Choroid plexus epithelial cell (primary cell): ENCODE measurements around the gene SRRM2.

Experiments
- DNase-seq: peaks from one replicate; pipeline ENCODE4 v3.0.0-alpha.2; 2010; ENCODE audit warnings: low read depth
- H3K4me3 ChIP-seq: 2 replicates; pipeline ENCODE4 v1.5.1; 2011; ENCODE audit warnings: low read depth, mild to moderate bottlenecking, control low read depth, low read length, moderate library complexity
- TF ChIP-seq, protein P1 (sequence below): conservative IDR thresholded peaks from 2 replicates; pipeline ENCODE4 v1.5.1; 2011; ENCODE audit warnings: low read depth, mild to moderate bottlenecking, control low read depth, inconsistent platforms, low read length, moderate library complexity

SRRM2 gene

DNA sequence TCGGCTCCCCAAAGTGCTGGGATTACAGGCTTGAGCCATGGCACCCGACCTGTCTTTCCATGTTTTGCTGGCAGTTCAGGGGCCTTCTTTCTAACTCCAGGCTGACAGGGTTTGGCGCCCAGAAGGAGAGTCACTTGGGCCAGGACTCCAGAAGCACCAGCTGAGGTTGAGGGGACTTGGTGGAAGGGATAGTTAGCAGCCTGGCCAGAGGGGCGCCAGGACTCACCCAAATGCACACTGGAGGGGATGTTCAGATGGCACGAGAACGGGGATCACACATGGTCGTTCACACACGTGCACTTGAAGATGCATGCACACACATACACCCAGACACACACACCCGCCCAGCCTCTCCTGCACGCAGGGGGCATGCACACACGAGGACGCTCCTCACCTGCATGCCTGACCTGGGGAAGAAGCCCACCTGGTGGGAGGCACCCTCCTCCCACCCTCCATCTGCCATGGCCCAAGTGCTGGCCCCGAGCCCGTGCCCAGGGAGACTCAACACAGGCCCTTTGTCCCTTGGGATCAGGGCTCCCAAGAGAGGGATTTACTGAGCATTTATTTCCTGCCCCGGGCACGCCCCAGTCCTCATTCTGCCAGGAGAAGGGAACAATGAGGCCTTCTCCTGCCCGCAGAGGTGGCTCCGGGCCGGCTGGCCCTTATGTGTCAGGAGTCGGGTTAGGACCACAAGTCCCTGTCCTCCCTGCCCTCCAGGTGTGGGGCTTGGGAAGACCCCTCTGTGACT is 62.3 kb downstream of the SRRM2 start:
- H3K4me3 ChIP-seq: no peak overlapping the region
- TF ChIP-seq, protein P1, sequence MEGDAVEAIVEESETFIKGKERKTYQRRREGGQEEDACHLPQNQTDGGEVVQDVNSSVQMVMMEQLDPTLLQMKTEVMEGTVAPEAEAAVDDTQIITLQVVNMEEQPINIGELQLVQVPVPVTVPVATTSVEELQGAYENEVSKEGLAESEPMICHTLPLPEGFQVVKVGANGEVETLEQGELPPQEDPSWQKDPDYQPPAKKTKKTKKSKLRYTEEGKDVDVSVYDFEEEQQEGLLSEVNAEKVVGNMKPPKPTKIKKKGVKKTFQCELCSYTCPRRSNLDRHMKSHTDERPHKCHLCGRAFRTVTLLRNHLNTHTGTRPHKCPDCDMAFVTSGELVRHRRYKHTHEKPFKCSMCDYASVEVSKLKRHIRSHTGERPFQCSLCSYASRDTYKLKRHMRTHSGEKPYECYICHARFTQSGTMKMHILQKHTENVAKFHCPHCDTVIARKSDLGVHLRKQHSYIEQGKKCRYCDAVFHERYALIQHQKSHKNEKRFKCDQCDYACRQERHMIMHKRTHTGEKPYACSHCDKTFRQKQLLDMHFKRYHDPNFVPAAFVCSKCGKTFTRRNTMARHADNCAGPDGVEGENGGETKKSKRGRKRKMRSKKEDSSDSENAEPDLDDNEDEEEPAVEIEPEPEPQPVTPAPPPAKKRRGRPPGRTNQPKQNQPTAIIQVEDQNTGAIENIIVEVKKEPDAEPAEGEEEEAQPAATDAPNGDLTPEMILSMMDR: no peak
- DNase-seq: no peak

DNA sequence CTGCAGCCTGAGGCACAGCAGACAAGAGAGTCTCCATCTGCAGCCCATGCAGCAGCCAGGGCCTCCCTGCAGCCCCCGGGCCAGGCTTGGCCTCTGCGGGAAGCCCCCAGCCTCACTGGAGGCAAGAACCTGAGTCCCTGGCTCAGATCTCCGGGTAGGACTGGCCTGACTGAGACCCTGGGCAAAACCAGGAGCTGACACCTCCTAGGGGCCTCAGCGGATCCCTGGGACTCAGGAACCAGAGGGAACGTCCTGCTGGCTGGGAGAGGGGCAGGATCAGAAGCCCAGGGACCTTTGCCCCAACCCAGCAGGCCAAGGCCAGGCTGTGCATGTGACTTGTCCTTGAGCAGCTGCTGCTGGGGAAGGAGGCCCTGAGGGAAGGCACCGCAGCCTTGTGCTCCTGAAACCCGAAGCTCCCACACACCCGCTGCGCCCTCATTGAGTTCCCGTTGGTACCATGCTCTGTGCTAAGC is 62.9 kb downstream of the SRRM2 start:
- no peak overlapping the region for H3K4me3 ChIP-seq
- DNase-seq: no peak
- TF ChIP-seq, protein P1: no peak

DNA sequence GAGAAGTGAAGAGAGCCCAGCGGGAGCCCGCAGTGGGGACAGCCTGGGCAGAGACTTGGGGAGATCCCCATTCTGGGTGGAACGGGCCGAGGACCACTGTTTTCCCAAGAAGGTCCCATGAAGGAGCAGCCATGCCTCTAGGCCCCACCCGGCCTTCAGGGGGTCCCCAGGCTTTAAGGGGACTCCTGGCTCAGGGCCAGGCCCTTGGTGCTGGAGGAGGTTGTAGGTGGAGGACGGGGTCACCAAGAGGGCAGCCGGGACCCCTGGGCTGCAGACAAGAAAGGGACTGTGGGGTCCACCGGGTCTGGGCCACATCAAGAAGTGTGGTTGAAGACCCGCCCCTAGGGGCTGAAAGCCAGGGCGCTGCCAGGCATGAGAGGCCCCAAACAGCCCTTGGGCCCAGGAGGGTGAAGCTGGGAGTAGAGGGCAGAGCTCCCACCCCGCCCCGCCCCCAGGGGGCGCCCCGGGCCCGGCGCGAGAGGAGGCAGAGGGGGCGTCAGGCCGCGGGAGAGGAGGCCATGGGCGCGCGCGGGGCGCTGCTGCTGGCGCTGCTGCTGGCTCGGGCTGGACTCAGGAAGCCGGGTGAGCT is 64.4 kb downstream of the SRRM2 start, which contains the start of gene PRSS21:
Gene PRSS21 (plus strand): TSS at position 487 of the 589 bp plus-strand sequence. CDS start 32 bp downstream, at position 519.
- no peak within 1 kb of the TSS for H3K4me3 ChIP-seq
- TF ChIP-seq, protein P1: no peak
- no peak for DNase-seq

DNA sequence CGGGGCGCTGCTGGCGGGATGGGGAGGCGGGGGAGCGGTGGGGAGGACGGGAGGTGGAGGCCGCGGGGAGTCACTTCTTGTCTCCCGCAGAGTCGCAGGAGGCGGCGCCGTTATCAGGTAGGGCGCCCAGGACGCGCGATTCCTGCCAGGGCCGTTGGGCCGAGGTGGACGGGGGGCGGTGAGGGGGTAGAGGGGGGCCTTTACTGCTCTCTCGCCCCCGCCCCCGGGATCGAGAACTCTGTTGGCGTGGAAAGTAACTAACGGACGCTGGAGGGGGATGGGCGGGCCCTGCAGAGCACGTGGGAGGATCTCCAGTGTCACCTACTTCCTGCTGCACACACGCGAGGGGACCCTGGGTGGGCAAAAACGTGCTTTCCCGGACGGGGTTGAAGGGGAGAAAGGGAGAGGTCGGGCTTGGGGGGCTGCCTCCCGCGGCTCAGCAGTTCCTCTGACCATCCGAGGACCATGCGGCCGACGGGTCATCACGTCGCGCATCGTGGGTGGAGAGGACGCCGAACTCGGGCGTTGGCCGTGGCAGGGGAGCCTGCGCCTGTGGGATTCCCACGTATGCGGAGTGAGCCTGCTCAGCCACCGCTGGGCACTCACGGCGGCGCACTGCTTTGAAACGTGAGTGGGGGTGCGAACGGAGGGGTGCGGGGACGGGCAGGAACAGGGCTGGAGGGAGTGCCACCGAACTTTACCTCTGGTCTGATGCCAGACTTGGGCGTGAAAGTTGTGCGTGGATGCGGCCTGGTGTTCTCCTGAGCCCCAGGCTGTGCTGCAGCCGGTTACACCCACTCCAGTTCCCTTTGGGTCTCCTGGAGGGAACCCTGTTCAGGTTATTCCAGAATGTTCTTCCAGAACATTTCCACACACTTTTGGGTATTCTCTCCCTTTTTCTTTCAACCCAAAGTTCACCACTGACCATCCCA is 65.2 kb downstream of the SRRM2 start:
- no peak overlapping the region for H3K4me3 ChIP-seq
- TF ChIP-seq, protein P1: no peak
- DNase-seq: no peak

DNA sequence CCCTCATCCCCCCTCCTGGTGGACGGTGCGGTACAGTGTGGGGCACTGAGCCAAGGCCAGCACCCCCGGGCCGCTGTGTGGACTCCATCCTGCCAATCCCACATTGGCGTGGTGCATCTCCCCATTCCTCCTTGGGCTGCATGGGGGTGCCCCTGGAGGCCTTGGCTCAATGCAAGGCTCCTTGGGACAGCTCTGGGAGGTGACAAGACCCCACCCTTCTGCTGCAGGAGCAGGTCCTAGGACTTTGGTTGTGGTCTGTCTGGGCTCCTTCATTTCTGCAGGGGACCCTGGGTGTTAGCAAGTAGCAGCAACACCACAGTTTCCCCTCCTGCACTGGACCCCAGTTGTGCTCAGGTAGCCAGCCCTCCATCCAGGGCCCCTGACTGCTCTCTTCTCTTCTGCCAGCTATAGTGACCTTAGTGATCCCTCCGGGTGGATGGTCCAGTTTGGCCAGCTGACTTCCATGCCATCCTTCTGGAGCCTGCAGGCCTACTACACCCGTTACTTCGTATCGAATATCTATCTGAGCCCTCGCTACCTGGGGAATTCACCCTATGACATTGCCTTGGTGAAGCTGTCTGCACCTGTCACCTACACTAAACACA is 65.9 kb downstream of the SRRM2 start:
- no peak overlapping the region for H3K4me3 ChIP-seq
- DNase-seq: no peak
- TF ChIP-seq, protein P1: no peak

DNA sequence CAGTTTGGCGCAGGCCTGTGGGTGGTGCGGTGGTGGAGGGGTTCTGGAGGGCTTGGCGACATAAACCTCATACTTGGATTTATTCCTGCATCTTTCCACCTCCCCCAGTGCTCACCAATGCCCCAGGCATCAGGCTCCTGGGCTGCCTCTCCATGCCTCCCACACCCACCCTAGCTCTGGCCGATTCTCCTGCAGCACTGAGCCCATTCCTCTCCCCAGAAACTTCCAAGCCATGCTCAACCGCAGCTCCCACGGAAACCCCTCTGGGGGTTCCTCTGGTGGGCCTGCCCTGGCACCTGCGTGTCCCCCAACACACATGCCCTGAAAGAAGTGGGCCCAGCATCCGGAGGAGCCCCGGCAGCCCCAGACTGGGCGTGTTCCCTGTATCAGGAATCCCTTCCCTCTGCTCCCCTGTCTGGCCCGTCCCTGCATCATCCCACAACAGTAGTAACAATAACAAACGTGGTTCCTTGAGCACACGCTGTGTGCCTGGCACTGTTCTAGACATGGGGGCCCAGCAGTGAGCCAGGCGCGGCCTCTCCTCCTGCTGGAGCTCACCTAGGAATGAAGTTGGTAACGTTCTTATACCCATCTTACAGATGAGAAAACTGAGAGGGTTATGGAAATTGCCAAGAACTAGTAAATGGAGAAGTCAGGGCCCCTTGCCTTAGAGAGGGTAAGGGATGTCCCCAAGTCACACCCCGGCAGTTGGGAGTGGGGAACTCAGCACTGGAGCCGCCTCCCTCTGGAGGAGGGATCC is 66.9 kb downstream of the SRRM2 start:
- TF ChIP-seq, protein P1: no peak
- no peak overlapping the region for H3K4me3 ChIP-seq
- no peak for DNase-seq
